IMR-90 (cell line): ENCODE measurements around the gene ECSCR.

ENCODE experiments used
- BHLHE40 ChIP-seq: fragments of 150-350 bp; IDR thresholded peaks from 2 replicates; pipeline ENCODE4 v1.6.1; 2016; ENCODE audit warnings: mild to moderate bottlenecking, low read depth, low read length
- CEBPB ChIP-seq: IDR thresholded peaks from 2 replicates; pipeline ENCODE4 v1.6.1; 2012; ENCODE audit warnings: low read depth, low read length, improper control_type of control experiment
- CTCF ChIP-seq: conservative IDR thresholded peaks from 2 replicates; pipeline ENCODE4 v1.5.1; 2012; ENCODE audit warnings: mild to moderate bottlenecking, low read depth, low read length, improper control_type of control experiment
- FOS ChIP-seq: fragments of 150-350 bp; IDR thresholded peaks from 2 replicates; pipeline ENCODE4 v1.6.1; 2016; ENCODE audit warnings: low read depth, low read length
- MAFK ChIP-seq: IDR thresholded peaks from 2 replicates; pipeline ENCODE4 v1.6.1; 2012; ENCODE audit warnings: low read depth, low read length, improper control_type of control experiment
- MAZ ChIP-seq: IDR thresholded peaks from 2 replicates; pipeline ENCODE4 v1.6.1; 2012; ENCODE audit warnings: low read depth, mild to moderate bottlenecking, low read length, improper control_type of control experiment, moderate library complexity, borderline replicate concordance
- MXI1 ChIP-seq: IDR thresholded peaks from 2 replicates; pipeline ENCODE4 v1.6.1; 2012; ENCODE audit warnings: low read depth, mild to moderate bottlenecking, low read length, moderate library complexity, borderline replicate concordance
- NFE2L2 ChIP-seq: fragments of 150-350 bp; IDR thresholded peaks from 2 replicates; pipeline ENCODE4 v1.6.1; 2016; ENCODE audit warnings: low read depth, mild to moderate bottlenecking, low read length
- POLR2A ChIP-seq: IDR thresholded peaks from 2 replicates; pipeline ENCODE4 v1.6.1; 2012; ENCODE audit warnings: mild to moderate bottlenecking, low read depth, low read length
- RAD21 ChIP-seq: IDR thresholded peaks from 2 replicates; pipeline ENCODE4 v1.6.1; 2012; ENCODE audit warnings: low read length, improper control_type of control experiment
- RCOR1 ChIP-seq: IDR thresholded peaks from 2 replicates; pipeline ENCODE4 v1.6.1; 2012; ENCODE audit warnings: mild to moderate bottlenecking, low read length, improper control_type of control experiment; ENCODE audit not compliant: insufficient replicate concordance
- SMC3 ChIP-seq: fragments of 150-350 bp; IDR thresholded peaks from 2 replicates; pipeline ENCODE4 v1.6.1; 2016; ENCODE audit warnings: low read depth, mild to moderate bottlenecking, antibody characterized with exemption, low read length, moderate library complexity
- USF2 ChIP-seq: fragments of 150-350 bp; IDR thresholded peaks from 2 replicates; pipeline ENCODE4 v1.6.1; 2017; ENCODE audit warnings: mild to moderate bottlenecking, antibody characterized with exemption, low read length, low read depth
- TF ChIP-seq, protein P1 (sequence below): fragments of 150-350 bp; IDR thresholded peaks from 2 replicates; pipeline ENCODE4 v1.6.1; 2016; ENCODE audit warnings: low read depth, mild to moderate bottlenecking, low read length, moderate library complexity, borderline replicate concordance

DNA sequence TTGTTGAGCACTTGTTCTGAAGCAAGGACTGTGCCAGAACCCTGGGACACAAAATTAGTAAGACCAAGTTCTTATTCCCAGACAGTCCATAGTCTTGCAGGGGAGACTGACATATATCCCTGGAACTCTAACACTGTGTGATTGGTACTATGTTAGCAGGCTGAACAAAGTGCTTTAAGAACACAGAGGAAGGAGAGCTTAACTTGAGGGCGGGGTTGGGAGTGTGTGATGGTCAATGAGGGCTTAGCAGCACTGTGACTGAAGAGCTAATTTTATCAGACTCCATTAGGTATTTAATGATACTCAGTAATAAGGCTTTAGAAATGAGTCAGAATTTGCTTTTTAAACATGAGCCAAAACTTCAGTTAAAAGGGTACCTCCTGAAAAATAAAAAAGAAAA lies 43.8 kb downstream of the ECSCR start:
- TF ChIP-seq MAZ (no peak), CTCF (no peak), USF2 (no peak), SMC3 (no peak), POLR2A (no peak), BHLHE40 (no peak), NFE2L2 (no peak), RAD21 (no peak), FOS (no peak), CEBPB (no peak), RCOR1 (no peak), MAFK (no peak), MXI1 (no peak)
- TF ChIP-seq, protein P1, sequence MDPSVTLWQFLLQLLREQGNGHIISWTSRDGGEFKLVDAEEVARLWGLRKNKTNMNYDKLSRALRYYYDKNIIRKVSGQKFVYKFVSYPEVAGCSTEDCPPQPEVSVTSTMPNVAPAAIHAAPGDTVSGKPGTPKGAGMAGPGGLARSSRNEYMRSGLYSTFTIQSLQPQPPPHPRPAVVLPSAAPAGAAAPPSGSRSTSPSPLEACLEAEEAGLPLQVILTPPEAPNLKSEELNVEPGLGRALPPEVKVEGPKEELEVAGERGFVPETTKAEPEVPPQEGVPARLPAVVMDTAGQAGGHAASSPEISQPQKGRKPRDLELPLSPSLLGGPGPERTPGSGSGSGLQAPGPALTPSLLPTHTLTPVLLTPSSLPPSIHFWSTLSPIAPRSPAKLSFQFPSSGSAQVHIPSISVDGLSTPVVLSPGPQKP: no peak
